GM21528 (cell line): Measurements from ENCODE around the gene NDRG3.
"Not testable (repeated sequence)": the region's sequence is repeated elsewhere in the genome, so short reads cannot be mapped to it uniquely, and the experiment has no call there.

Experiments used
- ATAC-seq: cut with Tn5 transposase; IDR thresholded peaks from one replicate; pipeline ENCODE4 v1.9.1; 2021; ENCODE audit warnings: mild to moderate bottlenecking, moderate library complexity; ENCODE audit not compliant: unreplicated experiment, low FRiP score

Gene NDRG3

GRCh38 chr20:36700438-36700837 lies 45.5 kb downstream of the NDRG3 start:
- ATAC-seq: no peak

GRCh38 chr20:36695467-36695866 lies 50.4 kb downstream of the NDRG3 start:
- ATAC-seq: not testable (repeated sequence)

GRCh38 chr20:36688630-36689029 lies 57.3 kb downstream of the NDRG3 start:
- ATAC-seq: no peak

GRCh38 chr20:36687850-36688249 lies 58.0 kb downstream of the NDRG3 start:
- no peak for ATAC-seq

- no peak for ATAC-seq
Observed at GRCh38 chr20:36686944-36687343, 58.9 kb downstream of the NDRG3 start.

GRCh38 chr20:36686504-36686903 lies 59.4 kb downstream of the NDRG3 start:
- no peak for ATAC-seq

- no peak for ATAC-seq
Observed at GRCh38 chr20:36684747-36685146, 61.1 kb downstream of the NDRG3 start.

- ATAC-seq: no peak
Observed at GRCh38 chr20:36682311-36682710, 63.6 kb downstream of the NDRG3 start.

- no peak for ATAC-seq
Observed at GRCh38 chr20:36677422-36677771, 68.5 kb downstream of the NDRG3 start.

GRCh38 chr20:36676701-36677421 lies 69.0 kb downstream of the NDRG3 start:
- no peak for ATAC-seq

- ATAC-seq: not testable (repeated sequence)
Observed at GRCh38 chr20:36675545-36675944, 70.3 kb downstream of the NDRG3 start.

GRCh38 chr20:36672991-36673390 lies 72.9 kb downstream of the NDRG3 start:
- no peak for ATAC-seq

GRCh38 chr20:36670665-36671357 lies 75.1 kb downstream of the NDRG3 start:
- ATAC-seq: no peak

- no peak for ATAC-seq
Observed at GRCh38 chr20:36666181-36666740, 79.6 kb downstream of the NDRG3 start.

GRCh38 chr20:36663031-36663430 lies 82.9 kb downstream of the NDRG3 start:
- ATAC-seq: no peak

- ATAC-seq: no peak
Observed at GRCh38 chr20:36658300-36658699, 87.6 kb downstream of the NDRG3 start.

GRCh38 chr20:36656733-36657132 lies 89.2 kb downstream of the NDRG3 start:
- ATAC-seq: no peak

GRCh38 chr20:36655004-36655403 lies 90.9 kb downstream of the NDRG3 start:
- no peak for ATAC-seq

GRCh38 chr20:36654506-36654905 lies 91.4 kb downstream of the NDRG3 start:
- no peak for ATAC-seq

GRCh38 chr20:36653456-36653855 lies 92.4 kb downstream of the NDRG3 start:
- ATAC-seq: no peak

- ATAC-seq: no peak
Observed at GRCh38 chr20:36647196-36648121, 98.4 kb downstream of the NDRG3 start.
